Subcutaneous adipose tissue (tissue), 4 donors: ENCODE measurements around the gene ATP8A1. TPM values are rescaled to one million over a fixed set of nuclear protein-coding genes. Genes with fewer than 3 reads are reported as not detected.

Experiments
- total RNA-seq, 4 donors: library from RNA; depleted of rRNA; stranded (reverse); fragments of >200 nt; gene quantifications; one replicate each; pipeline ENCODE4 v1.1.0, GENCODE V29; 2016
- TF ChIP-seq, protein P1 (sequence below): fragments of 450-650 bp; IDR thresholded peaks from one replicate; pipeline ENCODE4 v1.5.1; 2016; ENCODE audit warnings: low read depth, mild to moderate bottlenecking, control low read depth, antibody characterized with exemption, moderate library complexity

ATP8A1 gene
- total RNA-seq, 4 donors from 2014 or later, result 17.6 to 38.5 (median 21.0) TPM

DNA sequence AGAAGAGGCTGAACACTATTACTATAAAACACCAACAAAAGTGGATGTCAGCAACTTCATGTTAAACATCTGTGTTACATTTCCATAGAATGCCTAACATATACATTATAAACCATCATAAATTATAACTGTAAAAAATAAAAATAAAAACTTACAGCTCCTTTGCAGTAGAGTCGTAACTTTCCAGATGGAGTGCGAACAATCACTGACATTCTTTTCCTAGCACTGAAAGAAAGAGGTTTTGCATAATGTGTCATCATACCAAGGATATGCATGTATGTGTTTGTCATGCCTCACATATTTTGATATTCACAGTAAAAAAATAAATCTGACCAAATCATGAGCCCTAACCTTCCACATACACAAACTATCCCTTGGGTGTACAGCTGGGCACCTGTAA is 113.1 kb downstream of the ATP8A1 start:
- TF ChIP-seq, protein P1, sequence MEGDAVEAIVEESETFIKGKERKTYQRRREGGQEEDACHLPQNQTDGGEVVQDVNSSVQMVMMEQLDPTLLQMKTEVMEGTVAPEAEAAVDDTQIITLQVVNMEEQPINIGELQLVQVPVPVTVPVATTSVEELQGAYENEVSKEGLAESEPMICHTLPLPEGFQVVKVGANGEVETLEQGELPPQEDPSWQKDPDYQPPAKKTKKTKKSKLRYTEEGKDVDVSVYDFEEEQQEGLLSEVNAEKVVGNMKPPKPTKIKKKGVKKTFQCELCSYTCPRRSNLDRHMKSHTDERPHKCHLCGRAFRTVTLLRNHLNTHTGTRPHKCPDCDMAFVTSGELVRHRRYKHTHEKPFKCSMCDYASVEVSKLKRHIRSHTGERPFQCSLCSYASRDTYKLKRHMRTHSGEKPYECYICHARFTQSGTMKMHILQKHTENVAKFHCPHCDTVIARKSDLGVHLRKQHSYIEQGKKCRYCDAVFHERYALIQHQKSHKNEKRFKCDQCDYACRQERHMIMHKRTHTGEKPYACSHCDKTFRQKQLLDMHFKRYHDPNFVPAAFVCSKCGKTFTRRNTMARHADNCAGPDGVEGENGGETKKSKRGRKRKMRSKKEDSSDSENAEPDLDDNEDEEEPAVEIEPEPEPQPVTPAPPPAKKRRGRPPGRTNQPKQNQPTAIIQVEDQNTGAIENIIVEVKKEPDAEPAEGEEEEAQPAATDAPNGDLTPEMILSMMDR, result no peak

DNA sequence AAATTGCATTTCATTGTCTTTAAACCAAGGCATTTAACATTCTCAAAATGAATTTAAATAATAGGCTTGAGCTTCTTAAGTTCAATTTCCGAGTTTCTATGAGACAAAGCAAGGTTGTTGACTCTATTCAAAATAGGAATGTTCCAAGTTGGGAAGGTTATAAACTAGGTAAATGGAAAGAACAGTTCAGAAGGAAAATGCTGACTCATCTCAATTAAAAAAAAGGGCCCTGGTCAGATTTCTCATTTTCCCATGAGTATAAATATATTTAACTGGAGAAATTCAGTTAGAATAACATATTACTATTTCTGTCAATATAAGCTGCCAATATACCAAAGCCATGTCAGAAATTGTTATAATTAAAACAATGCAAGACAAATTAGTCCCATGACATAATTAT is 113.8 kb downstream of the ATP8A1 start:
- TF ChIP-seq, protein P1, result no peak

GRCh38 chr4:42541647-42542046 is 115.3 kb downstream of the ATP8A1 start:
- TF ChIP-seq, protein P1, result no peak

DNA sequence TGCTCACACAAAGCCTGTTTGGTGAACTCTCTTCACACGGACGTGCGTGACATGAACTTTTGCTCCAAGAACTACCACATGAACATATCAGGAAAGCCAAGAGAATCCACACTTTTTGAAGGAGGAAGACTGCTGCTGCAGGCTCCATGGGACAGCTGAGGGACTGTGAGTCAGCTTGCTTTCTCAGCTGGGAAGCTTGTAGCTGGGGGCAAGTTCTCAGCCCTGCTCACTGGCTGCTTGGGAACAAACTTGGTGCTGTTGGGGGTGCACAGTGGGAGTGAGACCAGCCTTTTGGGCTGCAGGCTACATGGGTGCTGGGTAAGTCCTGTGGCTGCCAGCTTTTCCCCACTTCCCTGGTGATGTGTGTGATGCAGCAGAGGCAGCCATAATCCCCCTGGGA is 123.9 kb downstream of the ATP8A1 start:
- TF ChIP-seq, protein P1, result no peak

- TF ChIP-seq, protein P1, result no peak
Observed at GRCh38 chr4:42531341-42532030, 125.4 kb downstream of the ATP8A1 start.

- TF ChIP-seq, protein P1, result no peak
Observed at GRCh38 chr4:42523066-42523718, 133.7 kb downstream of the ATP8A1 start.

- TF ChIP-seq, protein P1, result no peak
Observed at GRCh38 chr4:42519803-42520417, 137.0 kb downstream of the ATP8A1 start.
